Right lung (tissue), 10 donors: Measurements from ENCODE around the gene SPNS1. TPM values are rescaled to one million over a fixed set of nuclear protein-coding genes. Genes with fewer than 3 reads are reported as not detected.
"Not testable (repeated sequence)": the region's sequence is repeated elsewhere in the genome, so short reads cannot be mapped to it uniquely, and the experiment has no call there.

ENCODE experiments used
- DNase-seq, 2 donors: peaks; one replicate each; pipeline ENCODE4 v3.0.0-alpha.2; 2013
- long read RNA-seq, 8 donors: transcript quantifications; one replicate each; lab custom pipeline, GENCODE V29; 2026
- polyA plus RNA-seq, 5 donors: library from polyadenylated mRNA; unstranded; fragments of 120-200 nt; gene quantifications; one replicate each; pipeline versions ENCODE4 v1.2.1 to v1.2.3, GENCODE V29; 2013; ENCODE audit warnings: inconsistent platforms in 1 of 5, low replicate concordance in 1 of 5; ENCODE audit not compliant: insufficient read length in 5 of 5, insufficient read depth in 1 of 5

Gene SPNS1
- polyA plus RNA-seq, result 10 to 100 TPM; 21.9 to 43.3 (median 30.5) TPM
- long read RNA-seq, donor 1, transcript SPNS1-201 (12 exons, 2,208 nt), result major isoform, 13 of 29 reads
- long read RNA-seq, donor 1, partial matches to known transcripts, result 11 of 29 reads
- long read RNA-seq, donor 1, other reads (novel, unspliced or antisense), result 0 of 29 reads
- long read RNA-seq, donor 2, partial matches to known transcripts, result 0 of 5 reads
- long read RNA-seq, donor 2, other reads (novel, unspliced or antisense), result 0 of 5 reads
- long read RNA-seq, donor 3, transcript SPNS1-201 (12 exons, 2,208 nt), result major isoform, 10 of 23 reads
- long read RNA-seq, donor 3, partial matches to known transcripts, result 8 of 23 reads
- long read RNA-seq, donor 3, other reads (novel, unspliced or antisense), result 0 of 23 reads
- long read RNA-seq, donor 4, transcript SPNS1-201 (12 exons, 2,208 nt), result major isoform, 6 of 7 reads
- long read RNA-seq, donor 4, partial matches to known transcripts, result 0 of 7 reads
- long read RNA-seq, donor 4, other reads (novel, unspliced or antisense), result 0 of 7 reads
- long read RNA-seq, donor 5, partial matches to known transcripts, result 16 of 21 reads
- long read RNA-seq, donor 5, other reads (novel, unspliced or antisense), result 0 of 21 reads
- long read RNA-seq, donor 6, transcript SPNS1-201 (12 exons, 2,208 nt), result major isoform, 8 of 23 reads
- long read RNA-seq, donor 6, partial matches to known transcripts, result 9 of 23 reads
- long read RNA-seq, donor 6, other reads (novel, unspliced or antisense), result 0 of 23 reads
- long read RNA-seq, donor 7, transcript SPNS1-201 (12 exons, 2,208 nt), result major isoform, 6 of 42 reads
- long read RNA-seq, donor 7, partial matches to known transcripts, result 34 of 42 reads
- long read RNA-seq, donor 7, other reads (novel, unspliced or antisense), result 0 of 42 reads
- long read RNA-seq, donor 8, partial matches to known transcripts, result 0 of 5 reads
- long read RNA-seq, donor 8, other reads (novel, unspliced or antisense), result 0 of 5 reads

GRCh38 chr16:28974437-28975157 is at the start of gene SPNS1:
TSS of gene SPNS1 (plus strand) at chr16:28974778. CDS start at chr16:28975152, 374 bp downstream.
- peak; percentile 94 to 95 for DNase-seq

- peak; percentile 85 to 87 for DNase-seq
Measured at GRCh38 chr16:28925386-28926228, 49.0 kb upstream of the SPNS1 start.

GRCh38 chr16:28926284-28926683 is 48.3 kb upstream of the SPNS1 start:
- not testable (repeated sequence) for DNase-seq

- DNase-seq, result no peak
Measured at GRCh38 chr16:28927815-28928214, 46.8 kb upstream of the SPNS1 start.

GRCh38 chr16:28930203-28930602 is 44.4 kb upstream of the SPNS1 start:
- DNase-seq, result no peak

GRCh38 chr16:28930652-28931051 is 43.9 kb upstream of the SPNS1 start:
- DNase-seq, result no peak

- DNase-seq, result no peak
Measured at GRCh38 chr16:28931801-28932225, 42.8 kb upstream of the SPNS1 start, which contains the start of gene CD19. TSS of gene CD19 (plus strand) at chr16:28931971. CDS start at chr16:28932001, 30 bp downstream.

GRCh38 chr16:28932339-28933141 is 42.0 kb upstream of the SPNS1 start:
- DNase-seq, result no peak

GRCh38 chr16:28933171-28933570 is 41.4 kb upstream of the SPNS1 start:
- no peak for DNase-seq

- DNase-seq, result no peak
Measured at GRCh38 chr16:28935346-28935745, 39.2 kb upstream of the SPNS1 start.

- peak; percentile 28 to 42 for DNase-seq
Measured at GRCh38 chr16:28935924-28936783, 38.4 kb upstream of the SPNS1 start.

- no peak for DNase-seq
Measured at GRCh38 chr16:28936784-28937155, 37.8 kb upstream of the SPNS1 start.

GRCh38 chr16:28937222-28937876 is 37.2 kb upstream of the SPNS1 start:
- no peak for DNase-seq

- no peak for DNase-seq
Measured at GRCh38 chr16:28938721-28939120, 35.9 kb upstream of the SPNS1 start.

GRCh38 chr16:28939825-28940224 is 34.8 kb upstream of the SPNS1 start:
- not testable (repeated sequence) for DNase-seq

GRCh38 chr16:28943281-28943680 is 31.3 kb upstream of the SPNS1 start:
- DNase-seq, result no peak

GRCh38 chr16:28946681-28947080 is 27.9 kb upstream of the SPNS1 start:
- no peak for DNase-seq
